ENCODE data around the gene WT1.

WT1 gene

GRCh38 chr11:32344946-32345345 lies 90.4 kb downstream of the WT1 start:
- Histone ChIP-seq H4K8ac (ENCODE audit: low read length) (no peak overlapping the region), H3K36me3 (ENCODE audit: control insufficient read depth in 1 of 2, insufficient read depth in 2 of 2, low read depth in 1 of 2, low read length in 2 of 2) (no peaks in the 10 kb centered on the region), H2BK15ac (ENCODE audit: low read depth, poor library complexity, severe bottlenecking) (no peak overlapping the region), H2BK5ac (ENCODE audit: low read depth, low read length, poor library complexity, severe bottlenecking) (no peak overlapping the region), H3K9me3 (ENCODE audit: control insufficient read depth, low read length) (no peaks in the 10 kb centered on the region), H2AFZ (ENCODE audit: low read depth, low read length) (no peak overlapping the region), H3K27me3 (ENCODE audit: control insufficient read depth in 1 of 2, insufficient read depth in 1 of 2, low read length in 2 of 2) (peaks cover 0 to 21% of the 10 kb centered on the region in 2 experiments), H3K9ac (ENCODE audit: low read length) (no peak overlapping the region), H3K4ac (ENCODE audit: low read depth in 1 of 2, low read length in 2 of 2) (no peak overlapping the region), H3K23ac (ENCODE audit: low read length in 2 of 2) (no peak overlapping the region), H2AK5ac (ENCODE audit: low read length, severe bottlenecking) (no peak overlapping the region), H3K14ac (ENCODE audit: low read length in 2 of 2) (no peak overlapping the region), H3K4me3 (ENCODE audit: insufficient read depth in 1 of 2, low read depth in 1 of 2, low read length in 2 of 2) (no peak overlapping the region), H3K4me2 (ENCODE audit: low read length, poor library complexity, severe bottlenecking) (no peak overlapping the region), H4K91ac (ENCODE audit: low read length) (no peak overlapping the region), H3K18ac (ENCODE audit: low read depth in 1 of 2, low read length in 2 of 2) (no peak overlapping the region), H3K27ac (ENCODE audit: low read length, poor library complexity, severe bottlenecking) (no peak overlapping the region), H3K79me1 (replicated peaks; ENCODE audit: low read length, poor library complexity, severe bottlenecking) (no peaks in the 10 kb centered on the region), H3K4me1 (ENCODE audit: control insufficient read depth, insufficient read depth, low read depth, low read length) (no peaks in the 10 kb centered on the region), H2BK120ac (ENCODE audit: low read depth, low read length) (no peak overlapping the region), H2BK12ac (ENCODE audit: low read length in 2 of 2) (no peak overlapping the region)
- 74% methylated on average over 5 of the region's 5 CpGs for whole genome bisulfite sequencing
- DNase-seq: no peak

- no peaks in the 10 kb centered on the region for H3K36me3 ChIP-seq (ENCODE audit: control insufficient read depth in 1 of 2, insufficient read depth in 2 of 2, low read depth in 1 of 2, low read length in 2 of 2)
- 96% methylated on average over 3 of the region's 3 CpGs for WGBS
- no peak overlapping the region for H3K9ac ChIP-seq (ENCODE audit: low read length)
Measured at GRCh38 chr11:32343325-32344008, 91.9 kb downstream of the WT1 start.

DNA sequence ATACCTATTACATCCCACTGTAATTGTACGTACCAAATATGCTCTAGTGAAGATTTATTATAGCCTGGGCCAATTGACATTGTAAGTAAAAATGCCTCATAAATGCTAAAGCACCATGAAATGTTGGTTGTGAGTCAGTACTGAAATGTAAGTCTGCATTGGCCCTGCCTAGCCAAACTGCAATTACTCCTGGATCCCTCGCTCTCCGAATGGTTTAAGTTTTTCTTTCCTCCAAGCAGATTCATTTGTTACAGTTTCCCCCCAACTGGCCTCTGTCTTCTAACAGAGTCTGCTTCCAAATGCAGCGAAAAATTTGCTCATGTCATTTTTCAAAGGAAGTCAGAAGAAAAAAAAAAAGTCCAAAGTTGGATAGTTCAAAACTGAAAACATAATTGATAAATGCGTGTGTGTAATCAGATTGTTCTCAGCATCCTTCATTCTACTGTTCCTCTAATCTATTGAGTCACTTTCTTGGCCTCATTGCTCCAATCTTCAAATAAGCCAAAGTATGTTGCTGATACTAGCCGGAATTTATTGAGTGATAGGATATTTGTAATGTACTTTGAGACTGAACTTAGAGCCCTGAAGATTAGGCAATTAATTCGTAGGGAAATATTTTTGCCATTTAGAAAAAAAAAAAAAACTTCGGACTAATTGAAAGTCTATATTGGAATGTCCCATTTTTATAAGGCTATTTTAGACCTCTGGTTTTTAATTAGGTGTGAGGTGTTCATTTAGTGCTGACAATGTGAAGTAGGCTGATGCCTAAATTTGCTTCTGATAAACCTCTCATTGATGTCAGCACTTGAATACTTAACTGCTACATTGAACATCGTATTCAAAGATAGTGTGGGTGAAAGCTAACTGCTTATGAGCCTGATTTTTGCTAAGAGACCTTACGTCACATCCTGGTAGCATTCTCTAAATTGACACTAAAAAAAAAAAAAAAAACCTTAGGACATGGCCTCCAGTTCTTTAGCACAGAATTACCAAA lies 93.4 kb downstream of the WT1 start:
- 95% methylated on average over 7 of the region's 10 CpGs for WGBS
- Histone ChIP-seq H3K4me3 (ENCODE audit: insufficient read depth in 1 of 2, low read depth in 1 of 2, low read length in 2 of 2) (no peak overlapping the region), H3K9me3 (ENCODE audit: control insufficient read depth, low read length) (no peaks in the 10 kb centered on the region), H3K4me2 (ENCODE audit: low read length, poor library complexity, severe bottlenecking) (no peak overlapping the region), H4K8ac (ENCODE audit: low read length) (no peak overlapping the region), H2BK5ac (ENCODE audit: low read depth, low read length, poor library complexity, severe bottlenecking) (no peak overlapping the region), H3K79me1 (replicated peaks; ENCODE audit: low read length, poor library complexity, severe bottlenecking) (no peaks in the 10 kb centered on the region), H3K23ac (ENCODE audit: low read length in 2 of 2) (no peak overlapping the region), H2BK120ac (ENCODE audit: low read depth, low read length) (no peak overlapping the region), H3K27ac (ENCODE audit: low read length, poor library complexity, severe bottlenecking) (no peak overlapping the region), H2AK5ac (ENCODE audit: low read length, severe bottlenecking) (no peak overlapping the region), H3K18ac (ENCODE audit: low read depth in 1 of 2, low read length in 2 of 2) (no peak overlapping the region), H3K9ac (ENCODE audit: low read length) (no peak overlapping the region), H3K36me3 (ENCODE audit: control insufficient read depth in 1 of 2, insufficient read depth in 2 of 2, low read depth in 1 of 2, low read length in 2 of 2) (no peaks in the 10 kb centered on the region), H2BK12ac (ENCODE audit: low read length in 2 of 2) (no peak overlapping the region), H2BK15ac (ENCODE audit: low read depth, poor library complexity, severe bottlenecking) (no peak overlapping the region), H4K91ac (ENCODE audit: low read length) (no peak overlapping the region), H3K4me1 (ENCODE audit: control insufficient read depth, insufficient read depth, low read depth, low read length) (no peaks in the 10 kb centered on the region), H3K14ac (ENCODE audit: low read length in 2 of 2) (no peak overlapping the region), H3K4ac (ENCODE audit: low read depth in 1 of 2, low read length in 2 of 2) (no peak overlapping the region), H2AFZ (ENCODE audit: low read depth, low read length) (no peak overlapping the region), H3K27me3 (ENCODE audit: control insufficient read depth in 1 of 2, insufficient read depth in 1 of 2, low read length in 2 of 2) (peaks cover 0 to 28% of the 10 kb centered on the region in 2 experiments)
- no peak for DNase-seq

More at GRCh38 chr11:32343325-32344008, 91.9 kb downstream of the WT1 start:
- Histone ChIP-seq H3K4me3 (ENCODE audit: insufficient read depth in 1 of 2, low read depth in 1 of 2, low read length in 2 of 2) (no peak overlapping the region), H2BK120ac (ENCODE audit: low read depth, low read length) (no peak overlapping the region), H4K91ac (ENCODE audit: low read length) (no peak overlapping the region), H2AFZ (ENCODE audit: low read depth, low read length) (no peak overlapping the region), H2BK5ac (ENCODE audit: low read depth, low read length, poor library complexity, severe bottlenecking) (no peak overlapping the region), H3K27ac (ENCODE audit: low read length, poor library complexity, severe bottlenecking) (no peak overlapping the region), H3K14ac (ENCODE audit: low read length in 2 of 2) (no peak overlapping the region), H3K9me3 (ENCODE audit: control insufficient read depth, low read length) (no peaks in the 10 kb centered on the region), H2BK15ac (ENCODE audit: low read depth, poor library complexity, severe bottlenecking) (no peak overlapping the region), H3K4me2 (ENCODE audit: low read length, poor library complexity, severe bottlenecking) (no peak overlapping the region), H3K4me1 (ENCODE audit: control insufficient read depth, insufficient read depth, low read depth, low read length) (no peaks in the 10 kb centered on the region), H3K23ac (ENCODE audit: low read length in 2 of 2) (no peak overlapping the region), H2BK12ac (ENCODE audit: low read length in 2 of 2) (no peak overlapping the region), H4K8ac (ENCODE audit: low read length) (no peak overlapping the region), H3K27me3 (ENCODE audit: control insufficient read depth in 1 of 2, insufficient read depth in 1 of 2, low read length in 2 of 2) (peaks cover 0 to 21% of the 10 kb centered on the region in 2 experiments), H3K79me1 (replicated peaks; ENCODE audit: low read length, poor library complexity, severe bottlenecking) (no peaks in the 10 kb centered on the region), H2AK5ac (ENCODE audit: low read length, severe bottlenecking) (no peak overlapping the region), H3K4ac (ENCODE audit: low read depth in 1 of 2, low read length in 2 of 2) (no peak overlapping the region), H3K18ac (ENCODE audit: low read depth in 1 of 2, low read length in 2 of 2) (no peak overlapping the region)
- no peak for DNase-seq

DNA sequence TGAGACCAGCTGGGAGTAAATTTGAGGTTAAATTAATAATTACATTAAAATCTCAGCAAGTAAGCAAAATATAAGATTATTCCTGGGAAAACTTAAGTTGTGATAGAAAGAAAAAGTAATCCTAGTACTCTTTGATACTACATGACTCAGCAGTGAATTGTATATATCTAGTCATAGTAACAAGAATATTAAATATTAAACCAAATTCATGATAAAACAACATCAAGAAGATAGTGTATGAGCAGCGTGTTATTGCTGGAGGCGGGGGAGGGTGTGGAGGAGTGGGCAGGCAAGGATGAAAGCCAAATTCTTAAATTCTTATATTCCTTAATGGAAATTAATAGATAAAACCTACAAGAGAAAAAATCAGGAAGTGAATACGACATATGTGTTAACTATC lies 95.2 kb downstream of the WT1 start:
- H3K4me2 ChIP-seq (ENCODE audit: low read length, poor library complexity, severe bottlenecking): no peak overlapping the region
- H2AK5ac ChIP-seq (ENCODE audit: low read length, severe bottlenecking): no peak overlapping the region
- no peaks in the 10 kb centered on the region for H3K9me3 ChIP-seq (ENCODE audit: control insufficient read depth, low read length)
- no peak for DNase-seq
- peaks cover 3 to 23% of the 10 kb centered on the region in 2 experiments for H3K27me3 ChIP-seq (ENCODE audit: control insufficient read depth in 1 of 2, insufficient read depth in 1 of 2, low read length in 2 of 2)
- no peaks in the 10 kb centered on the region for H3K36me3 ChIP-seq (ENCODE audit: control insufficient read depth in 1 of 2, insufficient read depth in 2 of 2, low read depth in 1 of 2, low read length in 2 of 2)
- no peaks in the 10 kb centered on the region for H3K4me1 ChIP-seq (ENCODE audit: control insufficient read depth, insufficient read depth, low read depth, low read length)
- no peak overlapping the region for H2BK120ac ChIP-seq (ENCODE audit: low read depth, low read length)
- H2BK15ac ChIP-seq (ENCODE audit: low read depth, poor library complexity, severe bottlenecking): no peak overlapping the region
- no peak overlapping the region for H4K8ac ChIP-seq (ENCODE audit: low read length)
- H3K4me3 ChIP-seq (ENCODE audit: insufficient read depth in 1 of 2, low read depth in 1 of 2, low read length in 2 of 2): no peak overlapping the region
- no peak overlapping the region for H4K91ac ChIP-seq (ENCODE audit: low read length)
- no peak overlapping the region for H3K27ac ChIP-seq (ENCODE audit: low read length, poor library complexity, severe bottlenecking)
- no peak overlapping the region for H2AFZ ChIP-seq (ENCODE audit: low read depth, low read length)
- no peak overlapping the region for H3K23ac ChIP-seq (ENCODE audit: low read length in 2 of 2)
- H3K79me1 ChIP-seq (replicated peaks; ENCODE audit: low read length, poor library complexity, severe bottlenecking): no peaks in the 10 kb centered on the region
- WGBS: no CpG with 5 or more reads among the region's 3 CpGs
- no peak overlapping the region for H3K4ac ChIP-seq (ENCODE audit: low read depth in 1 of 2, low read length in 2 of 2)
- H2BK12ac ChIP-seq (ENCODE audit: low read length in 2 of 2): no peak overlapping the region
- no peak overlapping the region for H3K18ac ChIP-seq (ENCODE audit: low read depth in 1 of 2, low read length in 2 of 2)
- no peak overlapping the region for H3K9ac ChIP-seq (ENCODE audit: low read length)
- H2BK5ac ChIP-seq (ENCODE audit: low read depth, low read length, poor library complexity, severe bottlenecking): no peak overlapping the region
- no peak overlapping the region for H3K14ac ChIP-seq (ENCODE audit: low read length in 2 of 2)

Measured in mesenchymal stem cell (in vitro differentiated cells and primary cell).